Mesothelial cell of epicardium (in vitro differentiated cells): ENCODE measurements around the gene CCBE1. TPM values are rescaled to one million over a fixed set of nuclear protein-coding genes. Genes with fewer than 3 reads are reported as not detected.
A peak's percentile ranks its signal among the peaks of the same experiment; 100 is the strongest.

ENCODE experiments used
- DNase-seq, 2 experiments: peaks; one replicate each; pipeline ENCODE4 v3.0.0; 2021; ENCODE audit warnings: low spot score in 2 of 2; ENCODE audit not compliant: unreplicated experiment in 2 of 2
- H3K27ac Mint-ChIP-seq: 2 replicates; pipeline ENCODE4 v1.8.0; 2021; ENCODE audit warnings: mixed read lengths
- H3K27me3 Mint-ChIP-seq: 2 replicates; pipeline ENCODE4 v1.8.0; 2021; ENCODE audit warnings: low read depth, mixed read lengths
- H3K36me3 Mint-ChIP-seq: 2 replicates; pipeline ENCODE4 v1.8.0; 2021; ENCODE audit warnings: mixed read lengths
- H3K4me1 Mint-ChIP-seq: 2 replicates; pipeline ENCODE4 v1.8.0; 2021; ENCODE audit warnings: mixed read lengths
- H3K4me3 Mint-ChIP-seq: 2 replicates; pipeline ENCODE4 v1.8.0; 2021; ENCODE audit warnings: mild to moderate bottlenecking, moderate library complexity, mixed read lengths
- H3K9me3 Mint-ChIP-seq: 2 replicates; pipeline ENCODE4 v1.8.0; 2021; ENCODE audit warnings: mixed read lengths
- CTCF ChIP-seq: fragments of 200-600 bp; sonication (generic); IDR thresholded peaks from one replicate; pipeline ENCODE4 v1.5.0; 2021; ENCODE audit warnings: antibody characterized with exemption; ENCODE audit not compliant: unreplicated experiment
- total RNA-seq: library from RNA; stranded (reverse); gene quantifications from 3 replicates; pipeline ENCODE4 v1.2.1, GENCODE V29; 2021

CCBE1 gene
- total RNA-seq, 1 donor from 2014 or later, result 71.1 TPM

DNA sequence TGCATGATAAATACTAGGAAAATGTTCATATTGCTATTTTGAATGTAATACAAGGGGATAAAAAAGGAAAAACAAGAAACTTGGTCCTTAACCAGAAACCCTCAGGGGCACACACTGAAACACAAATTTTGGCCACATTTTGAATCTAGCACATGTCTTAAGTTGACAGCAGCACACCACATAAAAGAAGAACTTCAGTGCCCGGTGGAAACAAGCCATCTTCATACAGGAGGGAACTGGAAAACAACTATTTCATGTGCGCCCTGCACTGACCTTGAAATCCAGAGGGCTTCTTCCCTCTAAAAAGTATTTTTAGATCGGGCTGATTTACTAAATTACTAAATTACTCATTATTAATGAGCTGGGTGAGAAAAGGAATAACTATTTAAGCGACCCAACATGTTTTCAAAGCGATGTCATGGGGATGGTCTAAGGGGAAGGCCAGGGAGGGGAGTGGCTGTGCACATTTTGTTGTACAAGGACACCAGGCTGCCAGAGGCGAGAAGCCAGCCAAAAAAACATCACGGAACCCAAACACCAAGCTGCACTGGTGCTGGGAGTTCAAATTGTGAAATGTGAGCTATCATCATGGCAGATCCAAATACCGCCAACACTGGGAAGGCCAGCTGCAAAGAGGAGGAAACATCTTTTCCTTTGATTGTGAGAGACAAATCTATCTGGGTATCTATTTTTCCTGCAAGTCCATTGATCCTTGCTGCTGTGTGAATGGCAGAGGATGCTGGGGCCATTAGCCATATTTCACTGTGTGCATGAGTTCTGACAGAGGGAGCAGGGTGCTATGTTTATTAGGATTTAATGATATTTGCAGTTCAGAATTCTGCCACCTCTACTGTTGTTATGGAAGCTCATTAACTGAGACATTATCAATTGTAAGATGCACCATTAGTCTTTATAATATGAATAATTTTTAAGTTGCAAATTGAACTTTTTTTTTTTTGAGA, 187.5 kb downstream of the CCBE1 start:
- H3K4me1 Mint-ChIP-seq, result peaks cover 39% of the 10 kb centered on the region
- peaks cover 16% of the 10 kb centered on the region for H3K9me3 Mint-ChIP-seq
- H3K27me3 Mint-ChIP-seq, result peaks cover 4% of the 10 kb centered on the region
- H3K36me3 Mint-ChIP-seq, result peaks cover 17% of the 10 kb centered on the region
- peak overlapping the region; percentile 39 for H3K27ac Mint-ChIP-seq
- no peak for DNase-seq
- TF ChIP-seq CTCF, result no peak
- H3K4me3 Mint-ChIP-seq, result no peak overlapping the region

GRCh38 chr18:59505356-59505755, 191.9 kb downstream of the CCBE1 start:
- Mint-ChIP-seq H3K27me3 (no peaks in the 10 kb centered on the region), H3K4me1 (peaks cover 47% of the 10 kb centered on the region), H3K27ac (peak overlapping the region; percentile 6), H3K4me3 (no peak overlapping the region), H3K9me3 (peaks cover 16% of the 10 kb centered on the region), H3K36me3 (peaks cover 18% of the 10 kb centered on the region)
- DNase-seq, result no peak
- no peak for TF ChIP-seq CTCF

DNA sequence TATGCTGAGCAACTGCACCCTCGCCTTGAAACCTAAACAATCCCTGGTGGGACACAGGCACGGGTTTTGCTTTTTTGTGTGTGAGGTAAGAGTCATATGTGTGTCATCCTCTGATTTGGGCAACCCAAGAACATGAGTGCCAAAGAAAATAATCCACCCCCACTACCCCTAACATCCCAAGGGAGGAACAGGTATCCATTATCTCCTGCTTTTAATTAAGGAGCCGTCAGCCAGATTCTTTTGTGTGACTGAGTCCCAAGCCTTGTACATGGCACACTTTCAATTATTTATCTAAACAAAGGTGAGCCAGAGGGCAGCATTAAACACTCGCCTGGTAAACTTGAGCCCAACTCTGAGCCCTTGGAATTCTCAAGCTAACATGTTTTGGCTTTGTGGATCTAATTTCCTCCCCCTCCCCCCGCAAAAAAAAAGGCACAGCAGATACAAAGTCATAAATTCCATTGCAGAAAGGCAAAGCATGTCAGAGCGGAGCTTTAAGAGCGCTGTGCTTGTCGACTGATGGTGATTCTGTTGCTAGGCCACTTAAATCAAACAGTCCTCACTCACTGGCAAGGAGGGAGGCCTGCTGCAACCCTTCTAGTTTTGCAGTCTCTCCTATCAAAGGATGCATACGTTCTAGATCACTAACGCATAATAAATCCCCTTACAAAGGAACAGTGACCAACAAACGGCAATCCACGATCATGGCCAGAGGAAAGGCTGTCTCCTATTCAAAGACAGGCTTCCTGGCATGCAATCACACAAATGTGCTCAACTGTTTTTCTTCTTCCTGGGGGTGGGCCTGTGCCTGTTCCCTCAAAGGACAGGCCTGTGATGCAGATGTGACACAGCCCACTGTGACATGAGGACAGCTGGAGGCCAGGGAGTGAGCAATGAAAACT, 194.7 kb downstream of the CCBE1 start:
- peaks cover 30% of the 10 kb centered on the region for H3K36me3 Mint-ChIP-seq
- DNase-seq, result peak in 1 of 2 experiments; percentile 59
- H3K4me1 Mint-ChIP-seq, result peaks cover 54% of the 10 kb centered on the region
- H3K9me3 Mint-ChIP-seq, result peaks cover 31% of the 10 kb centered on the region
- H3K27ac Mint-ChIP-seq, result peak overlapping the region; percentile 94
- H3K27me3 Mint-ChIP-seq, result no peaks in the 10 kb centered on the region
- TF ChIP-seq CTCF, result no peak
- H3K4me3 Mint-ChIP-seq, result no peak overlapping the region

GRCh38 chr18:59501920-59502273, 195.3 kb downstream of the CCBE1 start:
- Mint-ChIP-seq H3K4me1 (peaks cover 56% of the 10 kb centered on the region), H3K36me3 (peaks cover 24% of the 10 kb centered on the region), H3K9me3 (peaks cover 29% of the 10 kb centered on the region), H3K27me3 (no peaks in the 10 kb centered on the region), H3K27ac (peak overlapping the region; percentile 94), H3K4me3 (no peak overlapping the region)
- no peak for TF ChIP-seq CTCF
- no peak for DNase-seq

DNA sequence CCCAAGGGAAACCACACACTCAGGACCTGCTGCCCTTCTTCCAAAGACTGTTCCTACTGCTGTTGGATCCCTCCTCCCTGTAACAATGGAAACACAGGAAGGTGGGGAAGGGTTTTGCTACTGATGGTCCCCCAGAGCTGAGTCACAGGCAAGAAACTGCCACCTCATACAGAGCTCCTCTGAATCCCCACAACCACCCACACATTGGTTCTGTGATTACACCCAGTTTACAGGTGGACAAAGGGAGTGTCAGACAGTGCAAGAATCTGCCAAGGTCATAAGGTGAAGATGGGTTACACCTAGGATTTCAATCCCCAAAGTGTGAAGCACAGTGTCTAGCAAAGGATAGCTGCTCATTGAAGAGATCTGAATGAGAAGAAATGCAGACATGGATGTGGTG, 196.5 kb downstream of the CCBE1 start:
- H3K9me3 Mint-ChIP-seq, result peaks cover 26% of the 10 kb centered on the region
- H3K36me3 Mint-ChIP-seq, result peaks cover 21% of the 10 kb centered on the region
- no peaks in the 10 kb centered on the region for H3K27me3 Mint-ChIP-seq
- H3K4me3 Mint-ChIP-seq, result no peak overlapping the region
- TF ChIP-seq CTCF, result no peak
- H3K4me1 Mint-ChIP-seq, result peaks cover 56% of the 10 kb centered on the region
- H3K27ac Mint-ChIP-seq, result no peak overlapping the region
- no peak for DNase-seq
